ENCODE data around the gene SIGLEC7.

SIGLEC7 gene

DNA sequence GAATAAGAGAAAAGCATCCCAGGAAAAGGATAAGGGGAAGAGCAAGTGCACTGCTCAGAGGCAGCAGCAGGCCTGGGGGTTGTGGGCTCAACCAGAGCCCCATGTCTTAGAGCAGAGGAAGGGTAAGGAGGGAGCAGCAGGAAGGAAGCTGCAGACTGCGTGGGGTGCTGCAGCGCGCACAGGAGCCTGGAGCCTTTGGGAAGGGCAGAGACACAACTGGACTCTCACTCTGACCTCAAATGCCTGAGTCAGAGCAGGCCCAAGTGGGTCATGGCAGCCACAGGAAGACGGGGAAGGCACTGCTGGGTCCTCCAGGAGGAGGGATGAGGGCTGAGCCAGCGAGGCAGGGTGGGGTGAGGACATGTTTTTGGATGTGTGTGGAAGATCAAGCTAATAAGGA, 31.6 kb downstream of the SIGLEC7 start:
- no peak for DNase-seq

GRCh38 chr19:51179256-51179655, 37.2 kb downstream of the SIGLEC7 start:
- DNase-seq: no peak

DNA sequence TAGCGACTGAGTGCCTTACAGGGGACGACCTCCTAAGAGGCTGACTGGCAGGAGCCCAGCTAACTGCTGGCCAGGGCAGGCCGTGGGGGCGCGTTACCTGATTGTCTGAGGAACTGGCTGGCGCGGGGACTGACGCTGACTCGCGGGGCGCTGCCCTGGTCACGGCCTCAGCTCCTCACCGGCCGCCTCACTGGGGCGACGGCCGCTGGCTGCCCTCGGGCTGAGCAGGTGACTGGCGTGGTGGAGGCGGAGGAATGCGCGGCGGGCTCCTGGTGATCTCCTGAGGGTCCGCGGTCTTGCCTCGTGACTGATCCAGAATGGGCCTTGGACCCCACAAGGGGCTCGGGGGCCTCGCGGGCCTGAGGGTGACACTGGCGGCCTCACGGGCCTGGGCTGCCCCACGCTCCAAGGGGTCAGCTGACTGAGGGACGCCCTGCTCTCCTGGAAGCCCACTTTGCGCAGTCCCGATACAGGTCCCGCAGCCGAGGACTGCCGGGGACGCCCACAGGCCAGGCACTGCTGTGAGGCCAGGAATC, 39.3 kb downstream of the SIGLEC7 start:
- DNase-seq: no peak

GRCh38 chr19:51181913-51182419, 39.9 kb downstream of the SIGLEC7 start:
- no peak for DNase-seq

GRCh38 chr19:51183629-51184028, 41.5 kb downstream of the SIGLEC7 start:
- no peak for DNase-seq

GRCh38 chr19:51185069-51185867, 43.2 kb downstream of the SIGLEC7 start:
- no peak for DNase-seq

DNA sequence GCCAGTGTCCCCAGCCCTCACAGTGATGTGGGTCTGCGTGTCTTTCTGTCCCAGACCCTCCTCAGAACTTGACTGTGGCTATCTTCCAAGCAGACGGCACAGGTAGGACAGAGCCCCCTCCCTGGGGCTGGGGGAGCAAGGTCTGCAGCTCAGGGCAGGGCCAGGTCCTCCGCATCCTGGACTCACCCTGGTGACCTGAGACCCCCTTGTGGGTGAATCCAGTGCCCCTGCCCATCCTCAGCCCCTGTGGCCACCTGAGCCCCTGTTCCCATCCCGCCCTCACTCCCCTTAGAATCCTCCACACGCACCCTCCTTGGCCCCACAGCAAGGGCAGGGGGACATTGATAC, 43.7 kb downstream of the SIGLEC7 start:
- DNase-seq: no peak

DNA sequence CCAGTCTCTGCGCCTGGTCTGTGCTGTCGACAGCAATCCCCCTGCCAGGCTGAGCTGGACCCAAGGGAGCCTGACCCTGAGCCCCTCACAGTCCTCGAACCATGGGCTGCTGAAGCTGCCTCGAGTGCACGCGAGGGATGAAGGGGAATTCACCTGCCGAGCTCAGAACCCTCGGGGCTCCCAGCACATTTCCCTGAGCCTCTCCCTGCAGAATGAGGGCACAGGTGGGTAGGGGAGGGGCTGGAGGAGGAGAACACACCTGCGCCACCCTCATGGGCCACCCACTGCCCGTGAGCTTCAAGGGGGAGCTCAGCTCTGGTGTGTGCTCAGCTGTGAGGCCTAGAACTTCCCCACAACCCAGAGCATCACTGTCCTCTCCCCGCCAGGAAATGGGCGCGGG, 44.2 kb downstream of the SIGLEC7 start:
- no peak for DNase-seq

DNA sequence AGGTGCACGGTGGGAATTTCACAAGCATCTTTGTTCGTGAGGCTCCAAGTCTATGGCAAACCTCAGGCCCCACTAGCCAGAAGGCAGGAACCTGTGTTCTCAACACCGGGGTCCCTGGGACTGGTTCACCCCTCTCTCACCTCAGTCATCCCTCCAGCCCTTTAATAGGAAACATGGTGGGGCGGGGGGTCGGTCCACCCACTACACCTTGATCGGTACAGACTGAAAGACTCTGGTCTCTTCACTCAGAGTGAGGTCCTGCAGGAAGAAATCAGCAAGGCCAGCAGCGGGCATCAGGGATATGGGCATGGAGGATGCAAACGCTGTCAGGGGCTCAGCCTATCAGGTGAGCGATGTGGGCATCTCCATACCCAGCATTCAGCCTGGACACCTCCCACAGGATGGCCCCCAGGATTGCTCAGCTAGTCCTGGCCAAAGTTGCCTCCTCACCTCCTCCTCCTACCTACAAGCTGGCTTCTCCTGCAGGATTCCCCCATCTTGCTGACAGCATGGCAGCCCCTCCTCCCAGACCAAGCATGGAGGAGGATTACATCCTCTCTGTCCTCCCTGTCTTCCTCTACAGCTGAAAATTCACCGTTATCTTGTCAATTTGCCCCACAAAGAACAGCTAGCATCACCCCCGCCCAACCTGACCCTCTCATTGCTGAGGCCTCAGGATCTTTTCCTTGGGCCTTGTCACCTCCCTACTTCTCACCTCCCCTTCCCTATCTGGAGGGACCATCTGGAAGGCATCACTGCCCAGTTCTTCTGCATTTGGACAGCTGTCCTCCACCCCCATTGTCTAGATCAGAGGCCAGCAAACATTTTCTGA, 45.5 kb downstream of the SIGLEC7 start:
- DNase-seq: no peak

DNA sequence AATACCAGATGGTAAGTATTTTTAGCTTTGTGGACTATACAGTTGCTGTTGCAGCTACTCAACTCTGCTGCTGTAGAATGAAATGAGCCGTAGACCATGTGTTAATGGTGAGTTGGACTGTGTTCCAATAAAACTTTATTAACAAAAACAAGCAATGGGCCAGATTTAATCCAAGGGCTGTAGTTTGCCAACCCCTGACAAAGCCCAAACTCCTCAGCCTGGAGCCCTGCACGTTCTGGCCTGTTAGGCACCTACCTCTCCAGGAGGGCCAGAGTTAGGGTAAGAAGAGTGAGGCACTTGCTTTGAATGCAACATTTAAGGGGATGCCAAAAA, 46.1 kb downstream of the SIGLEC7 start:
- DNase-seq: no peak

- DNase-seq: no peak
These were observed 50.6 kb downstream of the SIGLEC7 start for GRCh38 chr19:51192689-51193088.

GRCh38 chr19:51194527-51195315, 52.6 kb downstream of the SIGLEC7 start:
- DNase-seq: no peak

- DNase-seq: no peak
These were observed 53.1 kb downstream of the SIGLEC7 start for GRCh38 chr19:51195316-51195586.

DNA sequence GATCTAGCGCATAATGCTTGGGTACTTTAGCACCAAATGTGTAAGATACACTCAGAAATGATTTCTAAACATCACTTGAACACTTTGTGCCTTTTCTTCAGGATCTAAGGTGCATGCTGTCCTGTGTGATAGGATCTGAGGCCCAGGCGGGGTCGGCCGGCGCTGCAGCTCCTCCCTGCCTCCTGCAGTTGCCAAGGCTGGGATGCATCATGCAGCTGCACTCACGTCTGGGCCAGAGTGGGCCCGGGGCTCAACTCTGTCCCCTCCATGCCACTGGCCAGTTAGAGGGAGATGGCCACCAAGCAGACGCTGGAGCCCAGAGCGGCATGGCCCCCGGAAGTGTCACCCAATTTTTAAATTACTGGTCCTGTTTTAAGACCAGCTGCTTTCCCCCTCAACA, 53.5 kb downstream of the SIGLEC7 start:
- no peak for DNase-seq

DNA sequence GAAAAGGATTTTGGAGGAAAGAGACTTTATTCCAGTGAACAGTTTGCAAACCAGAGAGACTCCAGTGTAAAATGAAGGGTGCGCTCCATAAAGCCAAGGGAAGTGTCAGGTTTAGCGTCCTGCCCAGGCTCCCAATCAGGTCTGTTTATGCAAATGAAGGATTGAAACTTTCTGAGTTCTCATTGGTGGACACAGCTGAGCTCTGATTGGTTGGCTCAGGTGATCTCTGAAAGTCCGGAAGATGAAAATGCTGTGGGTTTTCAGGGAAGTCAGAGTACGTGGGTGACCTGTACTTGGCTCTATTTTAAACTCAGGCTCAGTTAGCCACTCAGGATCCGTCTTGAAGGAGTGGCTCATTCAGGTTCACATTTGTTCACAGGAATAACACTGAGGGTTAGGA, 54.1 kb downstream of the SIGLEC7 start:
- DNase-seq: no peak

DNA sequence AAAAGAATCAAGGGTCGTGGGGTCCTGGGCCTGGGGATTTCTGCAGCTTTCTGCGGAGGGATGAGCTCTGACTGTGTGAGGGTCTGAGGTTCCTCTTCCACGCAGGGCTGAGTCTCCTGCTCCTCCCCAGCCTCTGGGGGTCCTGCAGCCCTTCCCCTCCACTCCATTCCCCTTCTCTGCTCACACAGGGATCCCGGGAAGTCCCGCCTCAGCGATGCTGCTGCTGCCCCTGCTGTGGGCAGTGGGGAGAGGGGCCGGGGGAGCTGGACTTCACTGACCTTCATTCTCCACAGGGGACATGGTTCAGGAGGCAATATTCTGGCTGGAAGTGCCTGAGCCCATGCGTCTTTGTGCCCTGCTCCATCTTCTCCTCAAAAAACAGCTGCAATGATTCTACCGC, 56.5 kb downstream of the SIGLEC7 start:
- DNase-seq: no peak

DNA sequence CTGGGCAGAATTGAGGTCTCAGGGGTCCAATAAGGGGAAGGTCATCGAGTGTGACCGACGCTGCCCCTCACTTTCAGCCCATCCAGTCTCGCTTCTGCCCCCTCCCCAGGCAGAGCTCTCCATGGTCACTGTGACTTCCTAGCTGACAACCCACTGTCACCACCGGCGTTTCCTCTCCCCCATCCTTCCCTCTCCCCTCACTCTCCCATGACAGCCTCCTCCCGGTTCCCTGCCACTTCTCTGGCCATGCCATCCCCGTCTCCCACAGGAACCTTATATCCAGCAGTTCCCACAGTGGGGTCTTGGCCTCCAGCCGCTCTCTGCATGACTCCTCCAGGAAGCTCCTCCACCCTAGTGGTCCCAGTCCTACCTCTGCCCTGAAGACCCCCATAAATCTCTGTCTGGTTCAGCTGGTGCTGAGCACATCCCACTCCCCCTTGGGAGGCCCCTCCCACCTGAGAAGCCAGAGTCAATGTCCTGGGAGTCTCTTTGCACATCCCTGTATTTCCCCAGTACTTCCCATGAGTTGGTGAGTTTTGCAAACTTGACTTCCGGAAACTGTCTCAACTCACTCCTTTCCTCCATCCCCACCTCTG, 58.1 kb downstream of the SIGLEC7 start:
- DNase-seq: no peak

- DNase-seq: no peak
These were observed 59.6 kb downstream of the SIGLEC7 start for GRCh38 chr19:51201712-51202111.

Data from T1000 (cell line).